Measurements from ENCODE around the gene ZNF527.
"Not testable (repeated sequence)": the region's sequence is repeated elsewhere in the genome, so short reads cannot be mapped to it uniquely, and the experiment has no call there.

The ZNF527 gene

GRCh38 chr19:37391399-37391798 lies 20.5 kb downstream of the ZNF527 start:
- H3K36me3 Mint-ChIP-seq (ENCODE audit: low read depth): peaks cover 55% of the 10 kb centered on the region
- peaks cover 66% of the 10 kb centered on the region for H3K9me3 Mint-ChIP-seq
- not testable (repeated sequence) for ATAC-seq, H3K4me3 Mint-ChIP-seq, DNase-seq, H3K27me3 Mint-ChIP-seq, H3K27ac Mint-ChIP-seq, H3K4me1 Mint-ChIP-seq

GRCh38 chr19:37401078-37401477 lies 30.2 kb downstream of the ZNF527 start:
- peaks cover 10% of the 10 kb centered on the region for H3K36me3 Mint-ChIP-seq (ENCODE audit: low read depth)
- no peak for ATAC-seq
- H3K27ac Mint-ChIP-seq: no peak overlapping the region
- H3K4me1 Mint-ChIP-seq: no peaks in the 10 kb centered on the region
- H3K4me3 Mint-ChIP-seq: no peak overlapping the region
- peaks cover 51% of the 10 kb centered on the region for H3K9me3 Mint-ChIP-seq
- no peaks in the 10 kb centered on the region for H3K27me3 Mint-ChIP-seq
- DNase-seq: no peak

- Mint-ChIP-seq H3K27ac (no peak overlapping the region), H3K9me3 (peaks cover 58% of the 10 kb centered on the region), H3K4me1 (no peaks in the 10 kb centered on the region), H3K4me3 (no peak overlapping the region), H3K27me3 (no peaks in the 10 kb centered on the region), H3K36me3 (ENCODE audit: low read depth) (peaks cover 14% of the 10 kb centered on the region)
- DNase-seq (no peak), ATAC-seq (no peak)
Measured at GRCh38 chr19:37403403-37403802, 32.5 kb downstream of the ZNF527 start.

- not testable (repeated sequence) for H3K27ac Mint-ChIP-seq, ATAC-seq, H3K4me1 Mint-ChIP-seq, H3K4me3 Mint-ChIP-seq, H3K27me3 Mint-ChIP-seq, DNase-seq
- peaks cover 57% of the 10 kb centered on the region for H3K9me3 Mint-ChIP-seq
- H3K36me3 Mint-ChIP-seq (ENCODE audit: low read depth): peaks cover 24% of the 10 kb centered on the region
Measured at GRCh38 chr19:37406140-37406846, 35.4 kb downstream of the ZNF527 start.

- DNase-seq (no peak), ATAC-seq (no peak)
- H3K27me3 Mint-ChIP-seq: no peaks in the 10 kb centered on the region
- no peak overlapping the region for H3K27ac Mint-ChIP-seq
- peaks cover 63% of the 10 kb centered on the region for H3K36me3 Mint-ChIP-seq (ENCODE audit: low read depth)
- H3K9me3 Mint-ChIP-seq: peaks cover 63% of the 10 kb centered on the region
- no peaks in the 10 kb centered on the region for H3K4me1 Mint-ChIP-seq
- H3K4me3 Mint-ChIP-seq: no peak overlapping the region
Measured at GRCh38 chr19:37412700-37413099, 41.8 kb downstream of the ZNF527 start.

GRCh38 chr19:37413313-37414084 lies 42.6 kb downstream of the ZNF527 start:
- Mint-ChIP-seq H3K4me3 (no peak overlapping the region), H3K9me3 (peaks cover 61% of the 10 kb centered on the region), H3K27ac (no peak overlapping the region), H3K36me3 (ENCODE audit: low read depth) (peaks cover 68% of the 10 kb centered on the region), H3K4me1 (no peaks in the 10 kb centered on the region), H3K27me3 (no peaks in the 10 kb centered on the region)
- DNase-seq (no peak), ATAC-seq (no peak)
